T-helper 22 cell (primary cell): ENCODE measurements around the gene SELENOO.

ENCODE experiments used
- DNase-seq: peaks from one replicate; pipeline ENCODE4 v3.0.0-alpha.2; 2020; ENCODE audit warnings: low read depth

The SELENOO gene

GRCh38 chr22:50216684-50217520 lies 16.1 kb downstream of the SELENOO start:
- no peak for DNase-seq

- DNase-seq, result no peak
These were observed 16.8 kb downstream of the SELENOO start for GRCh38 chr22:50217543-50218152.

- DNase-seq, result no peak
These were observed 17.6 kb downstream of the SELENOO start for GRCh38 chr22:50218153-50218995.

DNA sequence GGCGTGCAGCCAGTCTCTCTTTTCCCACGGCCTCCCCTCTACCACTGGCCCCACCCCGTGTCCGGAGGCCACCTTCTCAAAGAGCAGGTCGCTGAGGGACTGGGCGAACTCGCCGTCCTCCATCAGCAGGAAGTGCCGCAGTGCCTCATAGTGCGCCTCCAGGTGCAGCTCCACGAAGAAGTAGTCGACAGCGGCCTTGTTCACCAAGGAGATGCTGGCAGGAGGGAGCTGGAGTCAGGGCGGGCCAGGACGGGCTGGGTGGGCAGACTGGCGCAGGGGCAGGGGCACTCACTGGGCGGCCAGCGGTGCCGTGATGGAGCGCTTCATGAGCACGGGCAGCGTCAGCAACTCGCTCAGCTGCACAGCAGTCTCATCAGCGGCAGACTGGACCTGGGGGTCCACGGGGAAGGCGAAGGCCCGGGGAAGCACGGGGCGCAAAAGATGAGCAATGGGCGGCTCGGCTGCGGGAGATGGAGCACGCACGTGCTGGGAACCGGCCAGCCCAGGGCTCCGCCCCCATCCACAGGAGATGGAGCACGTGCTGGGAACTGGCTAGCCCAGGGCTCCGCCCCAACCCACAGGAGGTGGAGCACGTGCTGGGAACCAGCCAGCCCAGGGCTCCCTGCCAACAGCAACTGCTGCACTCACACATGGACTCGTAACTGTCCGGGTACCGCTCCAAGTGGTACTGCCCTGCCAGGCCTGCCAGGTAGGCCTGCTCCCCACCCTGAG lies 18.4 kb downstream of the SELENOO start:
- DNase-seq, result no peak

DNA sequence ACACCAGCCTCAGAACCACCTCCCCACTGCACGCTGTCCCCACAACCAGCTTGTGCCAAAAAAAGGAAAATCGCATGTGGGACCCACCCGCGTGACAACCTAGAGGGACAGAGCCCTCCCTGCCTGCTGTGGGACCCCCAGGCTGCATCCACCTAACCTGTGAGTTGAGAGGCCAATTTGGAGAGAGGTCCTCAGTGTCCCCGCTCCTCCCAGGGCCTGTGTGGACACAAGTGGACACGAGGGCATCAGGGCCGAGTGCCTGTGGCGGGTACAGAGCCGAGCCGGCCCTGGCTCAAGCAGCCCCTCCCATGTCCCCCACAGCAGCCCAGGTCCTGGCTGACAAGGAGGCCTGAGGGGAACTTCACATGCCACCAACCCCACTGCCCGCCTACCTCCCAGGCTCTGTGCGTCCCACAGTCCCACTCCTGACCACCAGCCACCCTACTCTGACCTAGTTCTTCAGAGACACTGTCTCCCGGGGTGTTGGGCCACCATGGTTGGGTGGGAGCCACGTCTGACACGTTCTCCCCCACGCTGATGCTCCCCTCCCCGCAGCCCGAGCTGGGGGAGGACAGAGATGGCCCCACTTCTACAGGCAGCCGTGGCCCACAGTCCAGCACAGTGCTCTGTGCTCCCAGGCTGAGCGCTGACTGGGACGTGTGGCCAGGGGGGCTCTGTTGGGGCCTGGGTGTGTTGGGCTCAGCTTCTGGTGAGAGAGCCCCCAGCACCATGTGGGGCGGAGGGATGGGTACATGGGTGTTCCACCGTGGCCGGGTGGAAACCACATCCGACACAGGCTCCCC lies 19.2 kb downstream of the SELENOO start:
- DNase-seq, result no peak

- DNase-seq, result no peak
These were observed 20.0 kb downstream of the SELENOO start for GRCh38 chr22:50220603-50221409.

DNA sequence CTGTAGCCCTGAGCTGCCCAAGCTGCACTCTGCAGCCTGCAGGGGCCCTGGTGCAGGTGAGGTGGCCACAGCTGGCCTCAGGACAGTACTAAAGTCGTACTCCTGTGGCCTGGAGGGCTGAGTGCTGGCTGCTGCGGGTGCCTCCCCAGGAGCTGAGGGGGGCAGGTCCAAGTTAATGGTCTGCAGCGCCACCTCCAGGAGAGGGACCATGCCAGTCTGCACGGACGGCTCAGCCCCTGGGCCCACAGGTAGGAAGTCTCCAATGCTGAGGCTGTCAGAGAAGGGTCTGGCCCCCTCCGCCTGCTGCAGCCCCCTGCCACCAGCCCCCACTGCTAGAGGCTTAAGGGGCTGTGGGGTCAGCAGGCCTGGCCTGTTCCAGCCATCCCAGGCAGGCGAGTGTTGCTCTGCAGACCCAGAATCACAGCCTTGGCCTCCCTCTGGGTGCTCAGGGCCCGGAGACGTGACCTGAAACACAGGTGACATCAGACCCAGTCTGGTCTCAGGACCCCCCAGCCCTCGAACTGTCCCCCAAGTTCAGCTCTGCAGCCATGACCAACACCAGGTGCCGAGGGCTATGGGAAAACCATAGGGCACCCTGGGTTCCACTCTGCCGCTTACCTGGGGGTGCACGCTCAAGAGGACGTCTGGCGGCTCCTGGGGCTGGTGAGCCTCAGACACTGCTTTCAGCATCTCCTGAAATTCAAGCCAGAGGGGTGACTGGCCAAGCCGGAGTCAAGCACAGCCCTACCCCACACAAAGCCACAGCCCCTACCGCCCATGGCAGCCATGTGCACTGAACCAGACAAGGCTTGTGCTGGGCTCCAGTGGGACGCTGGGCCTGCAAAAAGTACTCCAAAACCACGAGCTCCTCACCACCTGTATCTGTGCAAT lies 20.8 kb downstream of the SELENOO start:
- no peak for DNase-seq

DNA sequence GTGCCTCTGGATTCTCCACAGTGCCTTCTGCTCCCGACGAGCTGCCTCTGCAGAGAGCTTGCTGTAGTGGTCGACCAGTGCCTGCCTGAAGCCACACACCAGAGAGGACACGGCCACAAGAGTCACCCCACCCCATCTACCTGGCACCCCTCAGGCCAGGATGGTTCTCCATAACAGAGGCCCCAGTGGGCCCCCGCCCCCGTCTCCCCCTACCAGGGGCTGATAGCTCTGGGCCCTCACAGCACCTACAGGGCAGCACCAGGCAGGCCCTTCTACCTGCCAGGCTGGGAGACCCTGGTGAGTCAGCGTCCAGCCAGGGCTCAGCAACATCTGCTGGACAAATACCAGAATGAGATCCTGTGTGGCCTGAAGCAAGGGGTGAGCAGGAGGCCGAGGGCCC lies 21.7 kb downstream of the SELENOO start:
- no peak for DNase-seq

- DNase-seq, result no peak
These were observed 23.3 kb downstream of the SELENOO start for GRCh38 chr22:50224071-50224470.

DNA sequence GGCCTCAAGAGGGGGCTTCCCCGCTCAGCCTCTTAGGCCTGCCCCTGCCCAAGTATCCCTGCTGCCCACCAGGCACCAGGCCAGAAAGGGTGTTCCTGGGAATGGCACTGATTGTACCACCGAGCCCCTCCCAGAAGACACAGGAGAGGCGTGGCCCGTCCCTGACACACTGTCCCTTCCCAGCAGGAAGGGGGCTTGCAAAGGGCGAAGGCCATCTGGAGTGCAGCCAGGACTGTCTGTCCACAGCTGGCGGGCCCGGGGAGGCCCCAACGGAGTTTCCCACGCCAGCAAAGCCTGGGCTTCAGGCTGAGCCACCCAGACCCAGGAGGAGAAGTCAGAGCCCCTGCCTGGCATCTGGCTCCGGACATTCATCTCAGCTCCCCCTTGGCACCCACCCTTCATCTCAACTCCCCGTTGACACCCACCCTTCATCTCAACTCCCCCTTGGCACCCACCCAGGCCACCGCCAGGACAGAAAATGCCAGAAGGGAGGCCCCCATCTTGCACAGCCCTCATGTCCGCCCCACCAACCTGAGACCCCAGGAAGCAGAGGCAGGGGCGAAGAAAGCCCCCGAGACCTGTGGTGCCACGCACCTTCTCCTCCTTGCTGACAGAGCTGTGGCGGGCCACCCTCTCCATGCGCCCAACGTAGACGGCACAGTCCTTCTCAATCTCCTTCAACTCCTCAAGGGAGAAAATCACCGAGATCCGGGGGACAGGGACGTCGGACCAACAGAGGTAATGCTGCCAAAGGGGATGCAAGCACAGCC lies 24.6 kb downstream of the SELENOO start:
- no peak for DNase-seq

DNA sequence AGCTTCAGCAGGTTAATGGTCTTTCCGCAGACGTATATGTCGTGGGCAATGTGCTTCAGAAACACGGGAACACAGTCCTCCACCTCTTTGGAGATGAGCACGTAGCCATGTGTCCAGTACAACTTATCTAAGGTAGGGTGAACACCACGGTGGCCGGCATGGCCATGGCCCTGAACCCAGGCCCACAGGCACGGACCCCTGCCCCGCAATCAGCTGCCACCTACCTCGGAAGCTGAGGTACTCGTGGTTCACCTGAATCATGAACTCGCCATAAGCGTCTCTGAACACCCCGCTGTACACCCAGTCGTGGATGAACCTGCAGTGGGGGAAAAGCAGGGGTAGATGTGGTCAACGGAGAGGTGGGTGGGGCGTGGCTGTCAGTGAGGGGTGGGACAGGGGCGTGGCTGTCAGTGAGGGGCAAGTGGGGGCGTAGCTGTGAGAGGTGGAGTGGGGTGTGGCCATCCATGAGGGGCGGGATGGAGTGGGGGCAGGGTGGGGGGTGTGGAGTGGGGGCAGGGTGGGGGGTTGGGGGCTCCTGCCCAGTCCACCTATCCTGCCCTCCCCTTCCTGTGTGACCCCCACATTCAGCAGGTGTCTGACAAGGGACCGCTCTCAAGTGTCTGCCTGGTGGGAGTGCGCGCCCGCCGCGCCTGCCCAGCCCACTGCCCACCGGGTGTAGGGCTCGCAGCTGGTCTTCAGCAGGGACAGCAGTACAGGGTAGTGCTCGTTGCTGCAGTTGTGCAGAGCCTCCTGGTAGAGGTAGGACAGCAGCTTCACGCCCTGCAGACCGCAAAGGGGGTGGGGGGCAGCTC lies 25.5 kb downstream of the SELENOO start:
- no peak for DNase-seq

GRCh38 chr22:50226875-50227165 lies 26.0 kb downstream of the SELENOO start:
- DNase-seq, result no peak

GRCh38 chr22:50227579-50228215 lies 26.9 kb downstream of the SELENOO start:
- DNase-seq, result no peak

GRCh38 chr22:50228366-50228765 lies 27.6 kb downstream of the SELENOO start:
- no peak for DNase-seq

DNA sequence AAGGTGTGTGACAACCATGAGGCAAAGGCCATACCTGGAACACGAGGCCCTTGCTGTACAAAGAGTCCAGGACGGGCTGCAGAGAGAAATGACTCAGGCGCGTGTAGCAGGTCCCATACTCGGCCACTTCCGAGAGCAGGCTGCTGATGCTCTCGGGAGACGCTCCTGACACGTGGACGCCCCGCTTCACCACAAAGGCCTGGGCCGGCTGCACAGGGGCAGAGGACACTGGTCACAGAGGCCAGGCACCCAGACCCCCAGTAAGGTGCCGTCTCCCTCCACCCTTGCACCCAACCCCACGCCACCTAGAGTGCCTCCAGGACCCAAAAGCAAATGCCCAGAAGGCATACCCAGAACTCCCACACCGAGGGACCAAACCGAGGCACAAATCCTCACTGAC lies 28.6 kb downstream of the SELENOO start:
- DNase-seq, result no peak

GRCh38 chr22:50232481-50233151 lies 31.8 kb downstream of the SELENOO start:
- no peak for DNase-seq

- no peak for DNase-seq
These were observed 32.4 kb downstream of the SELENOO start for GRCh38 chr22:50233223-50233622.
